ENCODE results near the gene EBF4. TPM values are rescaled to one million over a fixed set of nuclear protein-coding genes. Genes with fewer than 3 reads are reported as not detected.

EBF4 gene
- total RNA-seq, 4 donors from 2014 or later, result 0.36 to 1.5 (median 1.1) TPM; not detected in 1

DNA sequence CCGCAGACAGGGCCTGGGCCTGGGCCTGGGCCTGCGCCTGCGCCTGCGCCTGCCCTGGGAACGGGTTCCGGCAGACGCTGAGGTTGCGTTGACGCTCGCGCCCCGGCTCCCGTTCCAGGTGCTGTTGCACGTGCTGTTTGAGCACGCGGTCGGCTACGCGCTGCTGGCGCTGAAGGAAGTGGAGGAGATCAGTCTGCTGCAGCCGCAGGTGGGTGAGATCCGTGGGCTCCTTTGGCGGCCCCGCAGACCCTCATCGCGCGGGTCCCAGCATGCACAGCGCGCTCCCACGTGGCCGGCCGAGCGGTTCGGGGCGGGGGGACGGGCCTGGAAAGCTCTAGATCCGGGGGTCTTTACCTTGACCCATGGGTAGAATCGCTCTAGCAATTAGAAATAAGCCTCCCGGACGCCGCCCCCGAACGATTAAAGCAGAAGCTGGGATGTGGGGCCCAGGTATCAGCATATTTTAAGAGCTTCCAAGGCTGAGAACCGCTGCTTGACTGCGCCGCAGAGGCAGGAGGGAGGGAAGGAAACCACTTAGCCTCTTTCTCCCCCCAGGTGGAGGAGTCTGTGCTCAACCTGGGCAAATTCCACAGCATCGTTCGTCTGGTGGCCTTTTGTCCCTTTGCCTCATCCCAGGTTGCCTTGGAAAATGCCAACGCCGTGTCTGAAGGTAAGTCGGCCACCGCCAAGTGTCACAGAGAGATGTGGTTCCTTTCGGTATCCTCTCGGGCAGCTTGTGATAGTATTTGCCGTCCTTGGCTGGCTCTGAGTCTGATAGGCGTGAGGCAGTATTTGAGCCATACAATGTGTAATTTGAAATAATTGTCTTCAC is 39.6 kb upstream of the EBF4 start:
- TF ChIP-seq, protein P1, sequence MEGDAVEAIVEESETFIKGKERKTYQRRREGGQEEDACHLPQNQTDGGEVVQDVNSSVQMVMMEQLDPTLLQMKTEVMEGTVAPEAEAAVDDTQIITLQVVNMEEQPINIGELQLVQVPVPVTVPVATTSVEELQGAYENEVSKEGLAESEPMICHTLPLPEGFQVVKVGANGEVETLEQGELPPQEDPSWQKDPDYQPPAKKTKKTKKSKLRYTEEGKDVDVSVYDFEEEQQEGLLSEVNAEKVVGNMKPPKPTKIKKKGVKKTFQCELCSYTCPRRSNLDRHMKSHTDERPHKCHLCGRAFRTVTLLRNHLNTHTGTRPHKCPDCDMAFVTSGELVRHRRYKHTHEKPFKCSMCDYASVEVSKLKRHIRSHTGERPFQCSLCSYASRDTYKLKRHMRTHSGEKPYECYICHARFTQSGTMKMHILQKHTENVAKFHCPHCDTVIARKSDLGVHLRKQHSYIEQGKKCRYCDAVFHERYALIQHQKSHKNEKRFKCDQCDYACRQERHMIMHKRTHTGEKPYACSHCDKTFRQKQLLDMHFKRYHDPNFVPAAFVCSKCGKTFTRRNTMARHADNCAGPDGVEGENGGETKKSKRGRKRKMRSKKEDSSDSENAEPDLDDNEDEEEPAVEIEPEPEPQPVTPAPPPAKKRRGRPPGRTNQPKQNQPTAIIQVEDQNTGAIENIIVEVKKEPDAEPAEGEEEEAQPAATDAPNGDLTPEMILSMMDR (IDR thresholded peaks at IDR 0.05 in 4 of 5, conservative IDR thresholded peaks at IDR 0.05 in 1 of 5), result no peak
- peak in 1 of 2 donors; percentile 19 for TF ChIP-seq POLR2A (IDR thresholded peaks at IDR 0.05)
- Histone ChIP-seq H3K27ac (peak overlapping the region; percentile 91 to 97 (median 94)), H3K4me1 (peaks cover 17 to 21% of the 10 kb centered on the region in 2 donors), H3K4me3 (peak overlapping the region; percentile 84 to 96 (median 90)), H3K36me3 (peaks cover 0 to 45% of the 10 kb centered on the region in 2 donors), H3K27me3 (no peaks in the 10 kb centered on the region), H3K9me3 (no peaks in the 10 kb centered on the region)
- intact Hi-C loops (cut with DNase I; ENCODE audit: low total_unique reads) (loop anchor here (1.0 to 10.0 kb wide), 5 partner anchors 11 to 551 kb away; partner anchors contain the start of genes IDH3B, PCED1A, PTPRA and SNRPB), in situ Hi-C loops (cut with MboI; ENCODE audit: low sequenced_read_pairs in 4 of 4) (loop anchor here in 2 of 4 donors (10.0 to 25.0 kb wide), 2 partner anchors 138 to 209 kb away; partner anchors contain the start of gene PTPRA (in 1 of the 2))
- peak; percentile 61 to 68 for ATAC-seq
- peak; percentile 35 to 53 for DNase-seq

DNA sequence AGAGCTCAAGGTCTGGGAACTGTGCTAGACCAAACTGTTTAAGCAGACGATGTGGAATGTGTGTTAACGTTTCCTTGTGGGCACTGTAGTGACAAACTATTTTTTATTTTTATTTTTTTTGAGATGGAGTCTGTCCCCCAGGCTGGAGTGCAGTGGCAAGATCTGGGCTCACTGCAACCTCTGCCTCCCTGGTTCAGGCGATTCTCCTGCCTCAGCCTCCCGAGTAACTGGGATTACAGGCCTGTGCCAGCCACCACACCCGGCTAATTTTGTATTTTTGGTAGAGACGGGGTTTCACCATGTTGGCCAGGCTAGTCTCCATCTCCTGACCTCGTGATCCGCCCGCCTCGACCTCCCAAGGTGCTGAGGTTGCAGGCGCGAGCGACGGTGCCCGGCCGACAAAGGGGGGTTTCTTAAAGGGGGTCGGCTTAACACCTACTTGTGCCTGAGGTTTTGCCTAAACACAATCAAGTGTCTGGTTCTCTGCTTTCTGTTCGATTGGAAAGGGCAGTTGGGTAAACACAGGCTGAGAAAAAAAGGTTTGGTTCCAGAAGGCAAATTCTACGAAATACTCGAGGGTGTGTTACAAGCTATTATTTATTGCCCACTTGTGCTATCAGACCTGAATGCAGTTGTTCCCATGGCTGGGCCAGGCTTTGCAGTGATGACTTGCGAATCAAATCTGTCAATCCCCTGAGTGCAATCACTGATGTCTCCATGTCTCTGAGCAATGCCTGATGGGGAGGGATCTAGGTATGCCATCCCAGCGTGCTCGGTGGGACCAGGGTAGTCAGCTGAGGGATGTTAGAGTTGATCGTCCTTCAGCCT is 38.8 kb upstream of the EBF4 start:
- peaks cover 0 to 53% of the 10 kb centered on the region in 2 donors for H3K36me3 ChIP-seq
- TF ChIP-seq POLR2A (IDR thresholded peaks at IDR 0.05), result no peak
- in situ Hi-C loops (cut with MboI; ENCODE audit: low sequenced_read_pairs in 4 of 4) (loop anchor here in 2 of 4 donors (10.0 to 25.0 kb wide), 2 partner anchors 139 to 209 kb away; partner anchors contain the start of gene PTPRA (in 1 of the 2)), intact Hi-C loops (cut with DNase I; ENCODE audit: low total_unique reads) (loop anchor here (2.0 to 10.0 kb wide), 4 partner anchors 183 to 551 kb away; partner anchors contain the start of genes PCED1A, PTPRA, SNRPB and STK35)
- DNase-seq, result no peak
- H3K27ac ChIP-seq, result peak overlapping the region; percentile 91 to 97 (median 94)
- no peaks in the 10 kb centered on the region for H3K27me3 ChIP-seq
- H3K4me1 ChIP-seq, result peaks cover 17 to 21% of the 10 kb centered on the region in 2 donors
- no peaks in the 10 kb centered on the region for H3K9me3 ChIP-seq
- no peak for ATAC-seq
- H3K4me3 ChIP-seq, result peak overlapping the region; percentile 84 to 96 (median 90)

DNA sequence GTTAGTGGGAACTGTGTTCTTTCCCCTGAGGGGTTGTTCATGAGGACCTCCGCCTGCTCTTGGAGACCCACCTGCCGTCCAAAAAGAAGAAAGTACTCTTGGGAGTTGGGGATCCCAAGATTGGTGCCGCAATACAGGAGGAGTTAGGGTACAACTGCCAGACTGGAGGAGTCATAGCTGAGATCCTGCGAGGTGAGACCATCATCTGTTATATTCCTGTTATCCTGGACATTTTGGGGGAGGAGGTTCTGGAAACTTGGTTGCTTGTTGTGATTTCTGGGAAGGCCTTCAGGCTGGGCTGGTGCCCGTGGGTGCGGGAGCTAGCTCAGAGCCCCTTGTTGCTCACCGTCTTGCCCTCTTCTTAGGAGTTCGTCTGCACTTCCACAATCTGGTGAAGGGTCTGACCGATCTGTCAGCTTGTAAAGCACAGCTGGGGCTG is 38.2 kb upstream of the EBF4 start:
- no peak overlapping the region for H3K27ac ChIP-seq
- TF ChIP-seq POLR2A (IDR thresholded peaks at IDR 0.05), result no peak
- TF ChIP-seq, protein P1 (IDR thresholded peaks at IDR 0.05 in 4 of 5, conservative IDR thresholded peaks at IDR 0.05 in 1 of 5), result no peak
- H3K9me3 ChIP-seq, result no peaks in the 10 kb centered on the region
- no peaks in the 10 kb centered on the region for H3K27me3 ChIP-seq
- no peak for ATAC-seq
- H3K36me3 ChIP-seq, result peaks cover 0 to 59% of the 10 kb centered on the region in 2 donors
- in situ Hi-C loops (cut with MboI; ENCODE audit: low sequenced_read_pairs in 4 of 4) (loop anchor here in 2 of 4 donors (10.0 to 25.0 kb wide), 2 partner anchors 140 to 208 kb away; partner anchors contain the start of gene PTPRA (in 1 of the 2)), intact Hi-C loops (cut with DNase I; ENCODE audit: low total_unique reads) (loop anchor here (5.0 to 10.0 kb wide), 3 partner anchors 188 to 552 kb away; partner anchors contain the start of genes PCED1A, PTPRA, STK35 and VPS16)
- H3K4me1 ChIP-seq, result peaks cover 17 to 21% of the 10 kb centered on the region in 2 donors
- no peak for DNase-seq
- H3K4me3 ChIP-seq, result peak overlapping the region in 1 of 4 donors; percentile 84

DNA sequence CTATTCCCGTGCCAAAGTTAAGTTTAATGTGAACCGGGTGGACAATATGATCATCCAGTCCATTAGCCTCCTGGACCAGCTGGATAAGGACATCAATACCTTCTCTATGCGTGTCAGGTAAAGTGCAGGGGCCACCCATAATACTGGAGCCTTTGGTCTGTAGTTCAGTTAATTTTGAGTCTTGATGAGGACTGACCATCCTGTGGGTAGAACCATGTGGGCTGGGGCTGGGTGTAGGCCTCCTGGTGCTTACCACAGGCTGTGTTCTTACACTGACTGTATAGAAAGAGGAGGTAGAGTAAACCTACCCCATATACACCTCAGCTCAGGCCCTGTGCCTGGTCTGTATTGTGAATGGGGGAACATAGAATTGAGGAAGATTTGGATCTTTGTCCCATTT is 37.7 kb upstream of the EBF4 start:
- H3K4me1 ChIP-seq, result peaks cover 17 to 21% of the 10 kb centered on the region in 2 donors
- TF ChIP-seq POLR2A (IDR thresholded peaks at IDR 0.05), result no peak
- no peak for ATAC-seq

More for the DNA sequence above, 37.7 kb upstream of the EBF4 start:
- Histone ChIP-seq H3K4me3 (no peak overlapping the region), H3K36me3 (peaks cover 0 to 64% of the 10 kb centered on the region in 2 donors), H3K27me3 (no peaks in the 10 kb centered on the region), H3K9me3 (no peaks in the 10 kb centered on the region), H3K27ac (no peak overlapping the region)
- intact Hi-C loops (cut with DNase I; ENCODE audit: low total_unique reads), result loop anchor here (5.0 to 10.0 kb wide), 3 partner anchors 187 to 553 kb away; partner anchors contain the start of genes PCED1A, PTPRA, STK35 and VPS16
- in situ Hi-C loops (cut with MboI; ENCODE audit: low sequenced_read_pairs in 4 of 4), result loop anchor here in 2 of 4 donors (10.0 to 25.0 kb wide), 2 partner anchors 140 to 207 kb away; partner anchors contain the start of gene PTPRA (in 1 of the 2)
- no peak for DNase-seq
